ENCODE results near the gene JAM3.

DNA sequence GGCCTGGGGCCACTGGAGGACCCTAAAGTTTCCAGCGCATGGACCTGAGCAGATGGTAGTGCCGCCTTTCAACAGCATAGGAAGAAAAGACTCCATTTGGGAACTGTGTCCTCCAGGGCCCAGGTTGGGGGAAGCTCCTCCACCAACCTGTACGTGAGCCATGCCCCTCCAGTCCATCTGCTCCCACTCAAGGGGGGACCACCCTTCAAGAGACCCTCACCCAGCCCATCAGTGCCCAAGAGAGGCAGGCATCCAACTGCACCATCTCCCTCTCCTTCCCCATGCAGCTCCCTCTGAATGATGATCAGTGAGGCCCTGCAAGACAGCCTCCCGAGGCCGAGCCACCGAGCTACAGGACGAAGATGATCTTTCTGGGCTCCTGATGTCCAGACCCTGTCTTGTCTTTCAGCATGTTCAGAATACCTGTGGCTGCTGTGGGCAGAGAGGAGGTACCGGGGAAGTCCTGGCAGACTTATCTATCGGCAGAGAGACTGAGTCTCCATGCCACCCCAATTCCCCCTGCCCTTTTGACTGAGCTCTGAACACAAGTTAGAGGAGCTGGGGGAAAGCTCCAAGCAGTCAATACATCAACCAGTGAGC, 25.0 kb upstream of the JAM3 start:
- no peak for TF ChIP-seq EGR1 (IDR thresholded peaks at IDR 0.05)
- no peak for TF ChIP-seq FOXM1 (IDR thresholded peaks at IDR 0.05; ENCODE audit: borderline replicate concordance, low read depth)
- TF ChIP-seq, protein P1, sequence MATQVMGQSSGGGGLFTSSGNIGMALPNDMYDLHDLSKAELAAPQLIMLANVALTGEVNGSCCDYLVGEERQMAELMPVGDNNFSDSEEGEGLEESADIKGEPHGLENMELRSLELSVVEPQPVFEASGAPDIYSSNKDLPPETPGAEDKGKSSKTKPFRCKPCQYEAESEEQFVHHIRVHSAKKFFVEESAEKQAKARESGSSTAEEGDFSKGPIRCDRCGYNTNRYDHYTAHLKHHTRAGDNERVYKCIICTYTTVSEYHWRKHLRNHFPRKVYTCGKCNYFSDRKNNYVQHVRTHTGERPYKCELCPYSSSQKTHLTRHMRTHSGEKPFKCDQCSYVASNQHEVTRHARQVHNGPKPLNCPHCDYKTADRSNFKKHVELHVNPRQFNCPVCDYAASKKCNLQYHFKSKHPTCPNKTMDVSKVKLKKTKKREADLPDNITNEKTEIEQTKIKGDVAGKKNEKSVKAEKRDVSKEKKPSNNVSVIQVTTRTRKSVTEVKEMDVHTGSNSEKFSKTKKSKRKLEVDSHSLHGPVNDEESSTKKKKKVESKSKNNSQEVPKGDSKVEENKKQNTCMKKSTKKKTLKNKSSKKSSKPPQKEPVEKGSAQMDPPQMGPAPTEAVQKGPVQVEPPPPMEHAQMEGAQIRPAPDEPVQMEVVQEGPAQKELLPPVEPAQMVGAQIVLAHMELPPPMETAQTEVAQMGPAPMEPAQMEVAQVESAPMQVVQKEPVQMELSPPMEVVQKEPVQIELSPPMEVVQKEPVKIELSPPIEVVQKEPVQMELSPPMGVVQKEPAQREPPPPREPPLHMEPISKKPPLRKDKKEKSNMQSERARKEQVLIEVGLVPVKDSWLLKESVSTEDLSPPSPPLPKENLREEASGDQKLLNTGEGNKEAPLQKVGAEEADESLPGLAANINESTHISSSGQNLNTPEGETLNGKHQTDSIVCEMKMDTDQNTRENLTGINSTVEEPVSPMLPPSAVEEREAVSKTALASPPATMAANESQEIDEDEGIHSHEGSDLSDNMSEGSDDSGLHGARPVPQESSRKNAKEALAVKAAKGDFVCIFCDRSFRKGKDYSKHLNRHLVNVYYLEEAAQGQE (IDR thresholded peaks at IDR 0.05; ENCODE audit: low read depth), result no peak
- TF ChIP-seq TAF1 (IDR thresholded peaks at IDR 0.05; ENCODE audit: low read depth), result no peak
- TF ChIP-seq, protein P2, sequence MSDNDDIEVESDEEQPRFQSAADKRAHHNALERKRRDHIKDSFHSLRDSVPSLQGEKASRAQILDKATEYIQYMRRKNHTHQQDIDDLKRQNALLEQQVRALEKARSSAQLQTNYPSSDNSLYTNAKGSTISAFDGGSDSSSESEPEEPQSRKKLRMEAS (IDR thresholded peaks at IDR 0.05), result no peak
- TF ChIP-seq, protein P3, sequence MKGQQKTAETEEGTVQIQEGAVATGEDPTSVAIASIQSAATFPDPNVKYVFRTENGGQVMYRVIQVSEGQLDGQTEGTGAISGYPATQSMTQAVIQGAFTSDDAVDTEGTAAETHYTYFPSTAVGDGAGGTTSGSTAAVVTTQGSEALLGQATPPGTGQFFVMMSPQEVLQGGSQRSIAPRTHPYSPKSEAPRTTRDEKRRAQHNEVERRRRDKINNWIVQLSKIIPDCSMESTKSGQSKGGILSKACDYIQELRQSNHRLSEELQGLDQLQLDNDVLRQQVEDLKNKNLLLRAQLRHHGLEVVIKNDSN (IDR thresholded peaks at IDR 0.05), result no peak
- TF ChIP-seq EP300 (IDR thresholded peaks at IDR 0.05; ENCODE audit: borderline replicate concordance), result no peak
- no peak for TF ChIP-seq TCF12 (IDR thresholded peaks at IDR 0.05; ENCODE audit: low read depth)
- TF ChIP-seq CEBPB (IDR thresholded peaks at IDR 0.05), result no peak
- no peak for TF ChIP-seq CREB1 (IDR thresholded peaks at IDR 0.05; ENCODE audit: low read depth)
